Measurements from ENCODE around the gene SLC35C1.

DNA sequence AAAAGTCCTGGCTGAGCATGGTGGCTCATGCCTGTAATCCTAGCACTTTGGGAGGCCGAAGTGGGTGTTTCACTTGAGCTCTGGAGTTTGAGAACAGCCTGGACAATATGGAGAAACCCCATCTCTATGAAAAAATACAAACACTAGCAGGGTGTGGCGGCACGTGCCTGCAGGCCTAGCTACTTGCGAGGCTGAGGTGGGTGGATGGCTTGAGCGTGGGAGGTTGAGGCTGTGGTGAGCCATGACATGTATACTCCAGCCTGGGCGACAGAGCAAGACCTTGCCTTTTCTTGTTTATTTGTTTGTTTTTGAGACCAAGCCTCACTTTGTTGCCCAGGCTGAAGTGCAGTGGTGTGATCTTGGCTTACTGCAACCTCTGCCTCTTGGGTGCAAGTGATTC is 34.3 kb downstream of the SLC35C1 start:
- TF ChIP-seq, protein P1, sequence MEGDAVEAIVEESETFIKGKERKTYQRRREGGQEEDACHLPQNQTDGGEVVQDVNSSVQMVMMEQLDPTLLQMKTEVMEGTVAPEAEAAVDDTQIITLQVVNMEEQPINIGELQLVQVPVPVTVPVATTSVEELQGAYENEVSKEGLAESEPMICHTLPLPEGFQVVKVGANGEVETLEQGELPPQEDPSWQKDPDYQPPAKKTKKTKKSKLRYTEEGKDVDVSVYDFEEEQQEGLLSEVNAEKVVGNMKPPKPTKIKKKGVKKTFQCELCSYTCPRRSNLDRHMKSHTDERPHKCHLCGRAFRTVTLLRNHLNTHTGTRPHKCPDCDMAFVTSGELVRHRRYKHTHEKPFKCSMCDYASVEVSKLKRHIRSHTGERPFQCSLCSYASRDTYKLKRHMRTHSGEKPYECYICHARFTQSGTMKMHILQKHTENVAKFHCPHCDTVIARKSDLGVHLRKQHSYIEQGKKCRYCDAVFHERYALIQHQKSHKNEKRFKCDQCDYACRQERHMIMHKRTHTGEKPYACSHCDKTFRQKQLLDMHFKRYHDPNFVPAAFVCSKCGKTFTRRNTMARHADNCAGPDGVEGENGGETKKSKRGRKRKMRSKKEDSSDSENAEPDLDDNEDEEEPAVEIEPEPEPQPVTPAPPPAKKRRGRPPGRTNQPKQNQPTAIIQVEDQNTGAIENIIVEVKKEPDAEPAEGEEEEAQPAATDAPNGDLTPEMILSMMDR (IDR thresholded peaks at IDR 0.05): no peak
- no peak for TF ChIP-seq ZFX (IDR thresholded peaks at IDR 0.05; ENCODE audit: borderline replicate concordance)

Measured in 22Rv1 (cell line).